ENCODE data around the gene PPARG.
"Not testable (repeated sequence)": the region's sequence is repeated elsewhere in the genome, so short reads cannot be mapped to it uniquely, and the experiment has no call there.

Gene PPARG

GRCh38 chr3:12465836-12466225 is 177.0 kb downstream of the PPARG start:
- no peaks in the 10 kb centered on the region for H4K20me1 ChIP-seq (ENCODE audit: control insufficient read depth, insufficient read depth, low read depth, low read length)
- no peaks in the 10 kb centered on the region for H3K9me2 ChIP-seq (replicated peaks; ENCODE audit: control insufficient read depth, low read length)
- peaks cover 2% of the 10 kb centered on the region; the same call in 1 of the 2 replicates for H3K27me3 ChIP-seq (ENCODE audit: control insufficient read depth, low read length)
- no peaks in the 10 kb centered on the region for H3F3A ChIP-seq (ENCODE audit: control insufficient read depth, insufficient read depth)
- H3K9me3 ChIP-seq (ENCODE audit: control insufficient read depth, insufficient read depth, low read length), result no peaks in the 10 kb centered on the region
- H3K27ac ChIP-seq (ENCODE audit: low read depth, low read length), result no peak overlapping the region
- H3K4me3 ChIP-seq (ENCODE audit: low read length), result no peak overlapping the region
- TF ChIP-seq, protein P1, sequence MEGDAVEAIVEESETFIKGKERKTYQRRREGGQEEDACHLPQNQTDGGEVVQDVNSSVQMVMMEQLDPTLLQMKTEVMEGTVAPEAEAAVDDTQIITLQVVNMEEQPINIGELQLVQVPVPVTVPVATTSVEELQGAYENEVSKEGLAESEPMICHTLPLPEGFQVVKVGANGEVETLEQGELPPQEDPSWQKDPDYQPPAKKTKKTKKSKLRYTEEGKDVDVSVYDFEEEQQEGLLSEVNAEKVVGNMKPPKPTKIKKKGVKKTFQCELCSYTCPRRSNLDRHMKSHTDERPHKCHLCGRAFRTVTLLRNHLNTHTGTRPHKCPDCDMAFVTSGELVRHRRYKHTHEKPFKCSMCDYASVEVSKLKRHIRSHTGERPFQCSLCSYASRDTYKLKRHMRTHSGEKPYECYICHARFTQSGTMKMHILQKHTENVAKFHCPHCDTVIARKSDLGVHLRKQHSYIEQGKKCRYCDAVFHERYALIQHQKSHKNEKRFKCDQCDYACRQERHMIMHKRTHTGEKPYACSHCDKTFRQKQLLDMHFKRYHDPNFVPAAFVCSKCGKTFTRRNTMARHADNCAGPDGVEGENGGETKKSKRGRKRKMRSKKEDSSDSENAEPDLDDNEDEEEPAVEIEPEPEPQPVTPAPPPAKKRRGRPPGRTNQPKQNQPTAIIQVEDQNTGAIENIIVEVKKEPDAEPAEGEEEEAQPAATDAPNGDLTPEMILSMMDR (IDR thresholded peaks at IDR 0.05; ENCODE audit: low read depth, low read length, poor library complexity, severe bottlenecking), result no peak
- no peak for TF ChIP-seq EZH2phosphoT487 (IDR thresholded peaks at IDR 0.05; ENCODE audit: borderline replicate concordance, low read length)
- no peaks in the 10 kb centered on the region for H3K36me3 ChIP-seq (ENCODE audit: control insufficient read depth, low read length)
- H3K79me2 ChIP-seq (ENCODE audit: control insufficient read depth, low read length), result no peaks in the 10 kb centered on the region
- H3K4me2 ChIP-seq (ENCODE audit: low read length), result no peak overlapping the region
- no peaks in the 10 kb centered on the region for H3K4me1 ChIP-seq (ENCODE audit: control insufficient read depth, low read length)

DNA sequence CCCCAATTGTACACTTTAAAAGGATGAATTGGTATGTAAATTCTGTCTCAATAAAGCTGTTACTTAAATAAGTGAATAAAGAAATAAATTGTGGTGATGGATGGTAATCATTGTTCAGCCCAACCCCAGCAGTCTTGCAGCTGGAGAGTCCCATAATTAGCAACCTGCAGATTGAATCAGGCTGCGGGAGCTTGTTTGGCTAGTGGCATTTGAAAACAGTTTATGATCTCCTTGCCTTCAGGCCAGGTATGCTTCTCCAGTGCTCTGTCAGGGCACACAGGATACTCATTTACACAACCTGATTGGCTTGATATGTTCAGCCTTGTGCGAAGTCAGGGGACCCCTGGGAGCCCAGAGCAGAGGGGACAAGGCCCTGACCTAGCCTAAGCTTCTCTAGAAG is 178.9 kb downstream of the PPARG start:
- H3K36me3 ChIP-seq (ENCODE audit: control insufficient read depth, low read length), result no peaks in the 10 kb centered on the region
- H3K27me3 ChIP-seq (ENCODE audit: control insufficient read depth, low read length), result peaks cover 15% of the 10 kb centered on the region
- H3K4me2 ChIP-seq (ENCODE audit: low read length), result no peak overlapping the region
- H3K4me3 ChIP-seq (ENCODE audit: low read length), result no peak overlapping the region
- no peaks in the 10 kb centered on the region for H3K9me3 ChIP-seq (ENCODE audit: control insufficient read depth, insufficient read depth, low read length)
- no peaks in the 10 kb centered on the region for H3K79me2 ChIP-seq (ENCODE audit: control insufficient read depth, low read length)
- TF ChIP-seq, protein P1 (IDR thresholded peaks at IDR 0.05; ENCODE audit: low read depth, low read length, poor library complexity, severe bottlenecking), result no peak
- TF ChIP-seq EZH2phosphoT487 (IDR thresholded peaks at IDR 0.05; ENCODE audit: borderline replicate concordance, low read length), result no peak
- no peaks in the 10 kb centered on the region for H3F3A ChIP-seq (ENCODE audit: control insufficient read depth, insufficient read depth)
- H3K27ac ChIP-seq (ENCODE audit: low read depth, low read length), result no peak overlapping the region
- H3K9me2 ChIP-seq (replicated peaks; ENCODE audit: control insufficient read depth, low read length), result no peaks in the 10 kb centered on the region
- H4K20me1 ChIP-seq (ENCODE audit: control insufficient read depth, insufficient read depth, low read depth, low read length), result no peaks in the 10 kb centered on the region
- no peaks in the 10 kb centered on the region for H3K4me1 ChIP-seq (ENCODE audit: control insufficient read depth, low read length)

DNA sequence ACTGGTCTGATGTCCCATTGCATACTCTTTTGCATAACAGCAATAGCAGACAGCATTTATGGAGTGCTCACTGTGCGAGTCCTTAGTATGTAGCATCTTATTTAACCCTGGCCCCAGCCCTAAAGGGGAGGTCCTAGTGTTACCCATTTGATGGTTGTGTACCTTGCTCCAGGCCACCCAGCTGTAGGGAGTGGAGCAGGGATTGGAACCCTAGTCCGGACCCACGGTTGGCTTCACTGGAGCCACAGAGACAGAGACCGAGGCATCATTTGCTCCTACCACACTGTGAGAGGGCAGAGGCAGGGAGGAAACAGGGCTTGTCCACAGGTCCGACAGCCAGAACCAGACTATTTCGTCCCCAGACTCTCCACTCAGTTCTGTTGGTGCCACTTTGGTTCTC is 179.4 kb downstream of the PPARG start:
- no peaks in the 10 kb centered on the region for H3K4me1 ChIP-seq (ENCODE audit: control insufficient read depth, low read length)
- no peaks in the 10 kb centered on the region for H4K20me1 ChIP-seq (ENCODE audit: control insufficient read depth, insufficient read depth, low read depth, low read length)
- no peak for TF ChIP-seq EZH2phosphoT487 (IDR thresholded peaks at IDR 0.05; ENCODE audit: borderline replicate concordance, low read length)
- TF ChIP-seq, protein P1 (IDR thresholded peaks at IDR 0.05; ENCODE audit: low read depth, low read length, poor library complexity, severe bottlenecking), result no peak
- H3K27ac ChIP-seq (ENCODE audit: low read depth, low read length), result no peak overlapping the region
- peaks cover 15% of the 10 kb centered on the region for H3K27me3 ChIP-seq (ENCODE audit: control insufficient read depth, low read length)
- H3K9me2 ChIP-seq (replicated peaks; ENCODE audit: control insufficient read depth, low read length), result no peaks in the 10 kb centered on the region
- no peaks in the 10 kb centered on the region for H3K36me3 ChIP-seq (ENCODE audit: control insufficient read depth, low read length)
- H3K79me2 ChIP-seq (ENCODE audit: control insufficient read depth, low read length), result no peaks in the 10 kb centered on the region
- no peak overlapping the region for H3K4me3 ChIP-seq (ENCODE audit: low read length)
- no peak overlapping the region for H3K4me2 ChIP-seq (ENCODE audit: low read length)
- H3F3A ChIP-seq (ENCODE audit: control insufficient read depth, insufficient read depth), result no peaks in the 10 kb centered on the region
- no peaks in the 10 kb centered on the region for H3K9me3 ChIP-seq (ENCODE audit: control insufficient read depth, insufficient read depth, low read length)

- no peak overlapping the region for H3K27ac ChIP-seq (ENCODE audit: low read depth, low read length)
- no peak for TF ChIP-seq EZH2phosphoT487 (IDR thresholded peaks at IDR 0.05; ENCODE audit: borderline replicate concordance, low read length)
- TF ChIP-seq, protein P1 (IDR thresholded peaks at IDR 0.05; ENCODE audit: low read depth, low read length, poor library complexity, severe bottlenecking), result no peak
- H3K9me2 ChIP-seq (replicated peaks; ENCODE audit: control insufficient read depth, low read length), result no peaks in the 10 kb centered on the region
- no peaks in the 10 kb centered on the region for H3K4me1 ChIP-seq (ENCODE audit: control insufficient read depth, low read length)
- H4K20me1 ChIP-seq (ENCODE audit: control insufficient read depth, insufficient read depth, low read depth, low read length), result no peaks in the 10 kb centered on the region
- H3K36me3 ChIP-seq (ENCODE audit: control insufficient read depth, low read length), result no peaks in the 10 kb centered on the region
- no peaks in the 10 kb centered on the region for H3K79me2 ChIP-seq (ENCODE audit: control insufficient read depth, low read length)
- no peaks in the 10 kb centered on the region for H3F3A ChIP-seq (ENCODE audit: control insufficient read depth, insufficient read depth)
- H3K4me3 ChIP-seq (ENCODE audit: low read length), result no peak overlapping the region
- no peaks in the 10 kb centered on the region for H3K9me3 ChIP-seq (ENCODE audit: control insufficient read depth, insufficient read depth, low read length)
- peaks cover 15% of the 10 kb centered on the region for H3K27me3 ChIP-seq (ENCODE audit: control insufficient read depth, low read length)
- no peak overlapping the region for H3K4me2 ChIP-seq (ENCODE audit: low read length)
Measured at GRCh38 chr3:12468757-12469156, 179.9 kb downstream of the PPARG start.

GRCh38 chr3:12469222-12469621 is 180.4 kb downstream of the PPARG start:
- H3K9me3 ChIP-seq (ENCODE audit: control insufficient read depth, insufficient read depth, low read length); H3F3A ChIP-seq (ENCODE audit: control insufficient read depth, insufficient read depth); H3K4me1 ChIP-seq (ENCODE audit: control insufficient read depth, low read length); H3K36me3 ChIP-seq (ENCODE audit: control insufficient read depth, low read length); H3K27ac ChIP-seq (ENCODE audit: low read depth, low read length); H3K79me2 ChIP-seq (ENCODE audit: control insufficient read depth, low read length); H3K9me2 ChIP-seq (replicated peaks; ENCODE audit: control insufficient read depth, low read length); H3K4me2 ChIP-seq (ENCODE audit: low read length); H4K20me1 ChIP-seq (ENCODE audit: control insufficient read depth, insufficient read depth, low read depth, low read length); H3K4me3 ChIP-seq (ENCODE audit: low read length): not testable (repeated sequence)
- peaks cover 15% of the 10 kb centered on the region for H3K27me3 ChIP-seq (ENCODE audit: control insufficient read depth, low read length)

All from DOHH2 (cell line).